OCI-M1 (cell line): Measurements from ENCODE around the gene FTCD.
"Not testable (repeated sequence)": the region's sequence is repeated elsewhere in the genome, so short reads cannot be mapped to it uniquely, and the experiment has no call there.

ENCODE experiments used
- DNase-seq: peaks from one replicate; lab custom pipeline; 2025; lab: John Stamatoyannopoulos, UW

FTCD gene

DNA sequence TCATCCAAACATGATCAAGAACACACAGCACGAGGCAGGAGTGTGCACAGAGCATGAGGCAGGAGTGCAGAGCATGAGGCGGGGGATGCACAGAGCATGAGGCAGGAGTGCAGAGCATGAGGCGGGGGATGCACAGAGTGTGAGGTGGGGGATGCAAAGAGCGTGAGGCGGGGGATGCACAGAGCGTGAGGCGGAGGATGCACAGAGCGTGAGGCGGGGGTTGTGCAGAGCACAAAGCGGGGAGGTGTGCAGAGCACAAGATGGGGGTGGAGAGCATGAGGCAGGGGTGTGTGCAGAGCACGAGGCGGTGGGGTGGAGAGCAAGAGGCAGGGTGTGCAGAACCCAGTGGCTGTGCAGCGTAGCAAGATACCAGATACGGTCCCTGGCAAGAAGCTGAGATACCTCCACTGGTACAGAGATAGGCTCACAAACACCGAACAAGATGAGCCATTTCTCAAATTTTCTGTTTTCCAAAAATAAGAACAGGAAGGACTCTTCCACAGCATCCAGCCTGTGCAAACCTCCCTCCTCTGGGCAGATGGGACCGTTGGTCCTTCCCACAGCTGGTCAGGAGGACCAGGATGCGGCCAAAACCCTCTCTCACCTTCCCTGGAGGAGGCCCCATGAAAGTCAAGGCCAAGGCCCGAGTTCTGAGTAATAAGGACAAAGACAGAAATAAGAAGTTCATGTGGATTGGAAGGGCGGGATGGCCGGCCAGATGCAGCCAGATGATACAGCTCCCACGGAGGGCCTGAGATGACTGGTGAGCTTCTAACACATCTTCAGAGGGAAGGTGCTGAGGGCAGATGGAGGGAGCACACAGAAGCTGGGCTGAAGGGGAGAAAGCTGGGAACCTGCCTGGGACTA lies 16.9 kb upstream of the FTCD start:
- no peak for DNase-seq

DNA sequence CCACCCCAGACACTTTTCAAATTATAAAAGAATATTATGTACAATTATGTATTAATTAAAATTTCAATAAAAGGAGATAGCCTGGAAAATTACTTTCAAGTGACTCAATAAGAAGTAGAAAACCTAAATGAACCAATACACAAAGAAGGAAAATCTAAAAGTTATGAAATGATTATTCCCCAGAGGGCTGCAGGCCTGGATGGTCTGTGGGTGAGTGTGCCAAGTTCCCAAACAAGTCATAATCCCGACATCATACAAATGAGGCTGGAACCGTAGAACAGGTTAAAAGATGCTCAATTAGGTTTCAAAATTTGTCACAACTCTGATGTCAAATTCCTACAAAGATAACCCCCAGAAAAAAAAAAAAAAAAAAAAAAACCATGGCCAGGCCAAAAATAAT lies 16.2 kb upstream of the FTCD start:
- DNase-seq: no peak

DNA sequence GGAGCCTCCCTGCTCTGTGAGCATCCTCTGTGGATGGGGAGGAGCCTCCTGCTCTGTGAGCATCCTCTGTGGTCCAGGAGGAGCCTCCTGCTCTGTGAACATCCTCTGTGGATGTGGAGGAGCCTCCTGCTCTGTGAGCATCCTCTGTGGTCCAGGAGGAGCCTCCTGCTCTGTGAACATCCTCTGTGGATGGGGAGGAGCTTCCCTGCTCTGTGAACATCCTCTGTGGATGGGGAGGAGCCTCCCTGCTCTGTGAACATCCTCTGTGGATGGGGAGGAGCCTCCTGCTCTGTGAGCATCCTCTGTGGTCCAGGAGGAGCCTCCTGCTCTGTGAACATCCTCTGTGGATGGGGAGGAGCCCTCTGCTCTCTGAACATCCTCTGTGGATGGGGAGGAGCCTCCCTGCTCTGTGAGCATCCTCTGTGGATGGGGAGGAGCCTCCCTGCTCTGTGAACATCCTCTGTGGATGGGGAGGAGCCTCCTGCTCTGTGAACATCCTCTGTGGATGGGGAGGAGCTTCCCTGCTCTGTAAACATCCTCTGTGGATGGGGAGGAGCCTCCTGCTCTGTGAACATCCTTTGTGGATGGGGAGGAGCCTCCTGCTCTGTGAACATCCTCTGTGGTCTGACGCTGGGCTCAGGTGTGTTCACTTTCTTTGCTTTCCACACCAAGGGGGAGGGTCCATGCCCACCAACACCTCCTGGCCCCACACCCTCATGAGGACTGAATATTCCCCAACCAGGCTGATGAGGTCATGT lies 15.2 kb upstream of the FTCD start:
- not testable (repeated sequence) for DNase-seq

DNA sequence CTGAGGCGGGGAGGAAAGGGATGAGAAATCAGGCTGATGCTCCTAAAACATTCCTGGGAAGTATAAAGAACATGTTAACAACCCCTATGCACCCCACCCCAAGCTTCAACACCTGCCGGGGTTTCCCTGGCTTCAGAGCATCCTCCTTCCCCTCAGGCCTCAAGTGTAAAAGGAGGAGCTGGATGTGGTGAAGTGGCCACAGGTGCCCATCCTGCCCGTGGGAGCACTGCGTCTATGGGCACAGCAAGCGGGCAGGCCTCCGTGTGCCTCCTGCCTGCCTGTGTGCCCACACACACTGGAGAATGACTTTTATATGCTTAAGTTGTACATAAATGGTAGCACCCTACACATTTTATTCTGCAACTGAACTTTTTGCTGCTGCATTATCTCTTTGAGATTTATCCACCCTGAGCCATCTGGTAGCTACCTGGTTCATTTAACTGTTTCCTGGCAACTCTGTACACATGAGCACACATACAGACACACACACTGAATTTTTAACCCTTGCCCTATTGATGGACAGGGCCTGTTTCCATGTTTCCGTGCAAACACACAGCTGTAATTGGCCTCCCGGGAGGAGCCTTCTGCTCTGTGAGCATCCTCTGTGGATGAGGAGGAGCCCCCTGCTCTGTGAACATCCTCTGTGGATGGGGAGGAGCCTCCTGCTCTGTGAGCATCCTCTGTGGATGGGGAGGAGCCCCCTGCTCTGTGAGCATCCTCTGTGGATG lies 13.4 kb upstream of the FTCD start:
- DNase-seq: no peak

DNA sequence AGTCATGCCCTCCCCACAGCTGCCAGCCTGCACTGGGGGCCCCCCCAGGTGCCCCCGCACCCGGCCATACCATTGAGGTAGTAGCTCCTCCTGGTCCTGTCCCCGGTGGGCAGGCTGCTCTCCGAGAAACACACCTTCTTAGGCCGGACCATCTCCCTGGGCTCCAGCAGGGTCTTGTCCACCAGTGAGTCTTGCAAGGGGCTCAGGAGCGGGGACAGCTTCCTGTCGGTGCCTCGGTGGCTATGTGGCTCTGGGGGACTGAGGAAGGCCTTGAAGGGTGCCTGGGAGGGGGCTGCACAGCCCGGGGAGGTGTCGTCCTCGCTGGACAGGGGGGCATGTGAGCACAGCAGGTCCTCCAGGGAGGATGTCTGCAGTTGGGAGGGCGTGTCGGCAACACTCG lies 12.9 kb upstream of the FTCD start:
- DNase-seq: no peak

DNA sequence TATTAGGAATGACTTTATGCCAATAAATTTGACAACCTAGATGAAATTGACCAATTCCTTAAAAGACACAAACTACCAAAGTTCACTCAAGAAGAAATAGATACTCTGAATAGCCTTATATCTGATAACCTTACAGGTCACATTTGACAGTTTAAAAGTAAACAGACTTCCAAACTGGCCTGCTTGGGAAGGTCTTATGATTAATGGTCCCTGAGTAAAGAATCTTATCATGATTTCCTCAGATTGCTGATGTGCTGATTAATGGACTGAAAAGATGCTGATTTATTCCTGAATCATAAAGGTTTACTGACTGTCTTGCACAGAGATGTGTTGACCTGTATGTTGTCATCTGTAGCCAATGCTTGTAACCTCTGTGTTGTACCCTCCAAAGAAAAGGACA lies 9.7 kb upstream of the FTCD start:
- DNase-seq: no peak

DNA sequence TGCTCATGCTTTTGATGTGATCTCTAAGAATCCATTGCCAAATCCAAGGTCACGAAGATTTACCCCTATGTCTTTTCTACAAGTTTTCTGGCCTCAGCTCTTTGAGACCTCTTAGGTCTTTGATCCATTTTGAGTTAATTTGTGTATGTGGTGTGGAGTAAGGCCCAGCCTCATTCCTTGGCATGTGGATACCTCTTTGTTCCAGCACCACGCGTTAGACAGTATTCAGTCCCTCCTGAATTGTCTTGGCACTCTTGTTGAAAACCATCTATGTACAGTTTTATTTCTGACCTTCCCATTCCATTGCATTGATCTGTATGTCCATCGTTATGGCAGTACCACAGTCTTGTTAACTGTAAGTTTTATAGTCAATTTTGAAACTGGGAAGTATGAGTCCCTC lies 8.0 kb upstream of the FTCD start:
- DNase-seq: no peak

DNA sequence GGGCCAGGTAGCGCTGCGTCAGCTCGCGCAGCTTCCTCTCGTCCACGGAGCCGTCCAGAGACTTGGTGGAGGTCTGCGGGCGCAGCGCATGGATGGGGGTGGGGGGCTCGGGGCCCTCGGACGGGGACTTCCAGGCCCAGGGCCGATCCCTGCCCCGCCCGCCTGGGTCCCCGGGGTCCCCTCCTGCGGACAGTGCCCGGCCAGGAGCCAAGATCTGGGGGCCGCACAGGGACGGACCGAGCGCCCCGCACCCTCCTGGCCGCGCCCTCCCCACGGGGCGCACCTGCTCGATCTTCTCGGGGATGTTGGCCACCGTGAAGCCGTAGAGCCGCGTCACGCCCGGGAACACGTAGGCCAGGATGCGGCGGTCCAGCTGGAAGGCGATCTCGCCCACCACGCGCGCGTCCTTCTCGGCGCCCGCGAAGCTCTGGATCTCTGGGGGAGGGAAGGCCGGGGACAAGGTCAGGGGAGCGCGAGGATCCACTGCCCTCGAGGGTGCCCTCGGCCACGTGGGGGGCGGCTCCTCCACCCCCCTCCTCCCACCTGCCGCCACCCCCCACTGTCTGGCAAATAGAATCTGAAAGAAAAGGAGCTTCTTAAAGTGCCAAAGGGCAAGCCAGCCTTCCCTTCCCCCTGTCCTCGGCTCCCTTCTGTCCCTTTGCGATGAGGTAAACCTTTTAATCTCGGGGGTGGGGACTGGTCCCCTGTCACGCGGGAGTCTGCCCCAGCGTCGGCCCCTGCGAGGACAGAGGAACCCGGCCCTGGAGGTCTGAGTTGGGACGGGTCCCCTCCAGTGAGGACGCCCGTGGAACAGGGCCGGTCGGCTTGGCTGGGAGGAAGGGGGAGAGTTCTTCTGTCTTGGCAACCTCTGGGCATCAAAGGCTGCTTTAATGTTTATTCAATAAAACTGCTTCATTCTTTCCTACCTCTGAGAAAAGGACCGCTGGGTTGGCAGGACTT lies 6.5 kb upstream of the FTCD start:
- DNase-seq: no peak

DNA sequence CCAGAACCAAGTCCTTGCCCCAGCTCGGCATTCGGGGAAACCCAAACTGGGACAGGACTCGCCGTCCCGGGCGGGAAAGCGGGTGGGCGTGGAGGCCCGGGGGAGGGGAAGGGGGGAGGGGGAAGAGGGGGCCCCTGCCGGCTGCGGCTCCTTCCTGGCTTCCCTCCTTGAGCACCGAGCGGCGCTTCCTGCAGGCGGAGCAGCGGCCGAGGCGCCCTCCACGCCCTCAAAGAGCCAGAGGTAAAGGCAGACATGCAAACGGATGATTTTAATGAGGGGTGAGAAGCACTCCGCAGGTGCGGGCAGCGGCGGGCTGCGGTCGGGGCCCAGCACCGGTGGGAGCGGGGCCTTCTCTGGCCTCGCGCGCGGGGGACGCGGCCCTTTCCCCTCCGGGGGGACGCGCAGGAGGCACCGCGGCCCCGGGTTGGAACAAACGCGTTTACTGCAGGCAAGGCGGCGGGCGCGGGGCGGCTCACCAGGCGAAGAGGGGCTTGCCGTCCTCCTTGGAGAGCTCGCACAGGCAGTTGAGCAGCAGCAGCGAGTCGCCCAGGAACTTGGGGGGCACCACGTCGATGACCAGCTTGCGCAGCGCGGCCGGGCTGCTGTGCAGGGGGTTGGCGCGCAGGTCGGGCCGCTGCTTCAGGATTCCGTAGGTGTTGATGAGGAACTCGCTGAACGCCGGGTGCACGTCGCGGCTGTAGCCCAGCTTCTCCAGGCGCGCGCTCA lies 5.7 kb upstream of the FTCD start:
- DNase-seq: no peak

DNA sequence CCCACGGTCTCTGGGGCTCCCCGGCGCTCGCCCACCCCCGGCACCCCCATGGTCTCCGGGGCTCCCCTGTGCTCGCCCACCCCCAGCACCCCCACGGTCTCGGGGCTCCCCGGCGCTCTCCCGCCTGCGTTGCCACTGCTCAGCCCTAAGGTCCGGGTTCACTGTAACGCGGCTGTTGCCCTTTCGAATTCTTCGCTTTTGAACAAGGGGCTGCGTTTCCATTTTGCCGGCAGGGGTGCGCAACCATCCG lies 5.2 kb upstream of the FTCD start:
- no peak for DNase-seq

DNA sequence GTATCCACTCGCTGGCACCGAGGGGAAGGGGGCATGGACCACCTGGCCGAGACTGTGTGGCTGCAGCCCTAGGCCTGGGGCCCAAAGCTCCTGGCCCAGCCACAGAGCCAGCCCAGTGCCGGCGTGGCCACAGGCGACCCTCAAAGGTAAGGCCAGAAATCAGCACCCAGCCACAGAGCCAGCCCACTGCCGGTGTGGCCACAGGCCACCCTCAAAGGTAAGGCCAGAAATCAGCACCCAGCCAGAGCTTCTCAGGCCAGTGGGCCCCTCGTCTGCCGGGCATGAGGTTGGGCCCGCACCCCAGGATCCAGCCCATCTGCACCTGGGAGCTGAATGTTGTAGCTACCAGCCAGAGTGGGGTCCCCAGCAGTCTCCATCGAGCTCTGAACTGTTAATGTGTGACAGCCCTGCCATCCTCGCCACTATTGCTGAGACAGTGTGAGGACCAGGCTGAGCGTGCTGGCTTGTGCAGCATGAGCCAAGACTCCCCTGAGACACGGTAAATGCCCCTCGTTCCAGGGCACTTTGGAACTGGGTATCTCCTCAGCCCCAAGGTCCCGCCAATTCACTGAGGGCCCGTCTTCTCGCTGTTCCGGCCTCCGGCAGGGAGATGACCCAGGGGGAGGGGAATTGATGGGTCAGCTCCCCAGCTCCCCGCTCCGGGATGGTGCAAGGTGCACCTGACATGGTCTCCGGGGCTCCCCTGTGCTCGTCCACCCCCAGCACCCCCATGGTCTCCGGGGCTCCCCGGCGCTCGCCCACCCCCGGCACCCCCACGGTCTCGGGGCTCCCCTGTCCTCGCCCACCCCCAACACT lies 4.7 kb upstream of the FTCD start:
- no peak for DNase-seq

DNA sequence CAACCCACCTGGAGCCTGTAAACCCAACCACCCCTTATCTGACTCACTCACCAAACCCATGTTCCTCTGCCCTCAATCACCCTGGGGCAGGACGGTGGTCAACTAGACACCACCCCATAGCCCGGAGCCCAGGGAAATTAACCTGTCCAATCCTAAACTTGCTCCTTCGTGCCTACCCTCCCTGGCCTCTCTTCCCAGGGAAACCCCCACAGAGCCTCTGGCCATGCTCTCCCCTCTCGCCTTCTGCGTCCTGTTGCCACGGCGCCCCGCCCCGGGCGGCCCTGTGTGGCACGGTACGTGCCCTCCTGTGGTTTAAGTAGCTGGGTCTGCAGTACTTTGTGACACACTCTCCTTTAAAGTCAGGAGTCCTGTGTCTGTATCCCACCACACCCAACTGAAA lies 4.0 kb upstream of the FTCD start:
- no peak for DNase-seq

DNA sequence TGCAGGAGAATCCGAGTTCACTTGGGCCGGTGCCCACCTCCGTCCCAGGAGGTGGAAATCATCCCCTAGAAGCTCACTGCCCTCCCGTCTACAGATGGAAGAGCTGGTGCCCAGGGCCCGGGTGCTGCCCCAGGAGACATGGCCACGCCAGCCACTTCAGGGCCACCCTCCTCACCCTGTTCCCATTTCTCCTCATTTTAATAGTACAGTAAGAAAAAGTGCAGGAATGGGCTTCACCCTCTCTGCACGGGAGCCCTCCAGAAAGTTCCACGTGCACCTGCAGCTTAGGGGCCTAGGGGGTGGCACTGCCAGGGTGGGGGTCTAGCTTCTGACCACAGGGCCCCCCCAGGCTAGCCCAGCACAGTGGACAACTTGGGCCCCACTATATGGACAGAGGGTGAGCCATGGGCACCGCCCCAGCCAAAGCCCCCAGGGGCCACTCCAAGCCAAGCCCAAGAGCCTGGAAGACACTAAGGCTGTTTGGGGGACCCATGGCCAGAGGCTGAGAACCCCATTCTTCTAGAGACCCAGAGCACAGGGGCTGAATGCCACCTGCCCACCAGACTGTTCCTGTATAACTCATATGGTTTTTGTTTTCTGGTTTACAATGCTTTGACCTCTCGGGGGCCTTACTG lies 3.4 kb upstream of the FTCD start:
- DNase-seq: no peak

DNA sequence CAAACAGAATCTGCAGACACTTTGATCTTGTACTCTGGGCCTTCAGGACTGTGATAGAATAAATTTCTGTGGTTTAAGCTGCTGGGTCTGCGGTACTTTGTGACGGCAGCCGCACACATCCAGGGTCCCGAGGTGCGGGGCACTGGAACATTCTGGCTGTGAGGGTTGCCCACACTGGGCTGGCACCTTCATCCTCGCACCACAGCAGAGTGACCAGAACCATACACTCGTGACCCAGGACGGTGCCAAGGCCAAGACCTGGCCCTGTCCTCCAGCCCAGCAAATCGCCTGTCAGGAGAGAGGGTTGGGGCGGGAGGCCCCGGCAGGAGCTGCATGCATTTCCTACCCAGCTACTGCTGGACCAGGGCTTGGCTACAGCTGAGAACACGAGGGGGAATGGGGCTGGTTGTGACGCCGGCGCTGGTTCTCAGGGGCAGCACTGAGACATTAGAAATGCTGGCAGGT lies 2.6 kb upstream of the FTCD start:
- DNase-seq: no peak

DNA sequence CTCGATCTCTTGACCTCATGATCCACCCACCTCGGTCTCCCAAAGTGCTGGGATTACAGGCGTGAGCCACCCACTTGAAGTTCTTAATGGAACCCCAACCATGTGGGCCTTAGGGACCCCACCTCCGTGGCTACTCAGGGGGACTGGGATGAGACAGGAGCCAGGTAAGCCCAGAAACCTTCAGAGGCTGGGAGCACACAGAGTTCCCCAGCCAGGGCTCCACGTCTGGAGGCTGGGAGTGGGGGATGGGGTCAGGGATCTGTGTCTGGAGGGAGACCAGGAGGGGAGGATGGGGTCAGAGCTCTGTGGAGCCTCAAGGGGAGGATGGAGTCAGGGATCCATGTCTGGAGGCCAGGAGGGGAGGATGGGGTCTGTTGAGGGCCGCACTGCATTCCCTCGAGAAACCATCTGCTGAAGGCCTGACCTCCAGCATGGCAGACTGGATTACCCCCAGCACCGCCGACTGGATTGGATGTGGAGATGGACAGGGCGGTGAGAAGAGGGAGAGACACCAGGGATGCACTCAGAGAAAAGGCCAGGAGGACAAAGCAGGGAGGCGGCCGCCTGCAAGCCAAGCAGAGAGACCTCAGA lies 2.1 kb upstream of the FTCD start:
- no peak for DNase-seq

DNA sequence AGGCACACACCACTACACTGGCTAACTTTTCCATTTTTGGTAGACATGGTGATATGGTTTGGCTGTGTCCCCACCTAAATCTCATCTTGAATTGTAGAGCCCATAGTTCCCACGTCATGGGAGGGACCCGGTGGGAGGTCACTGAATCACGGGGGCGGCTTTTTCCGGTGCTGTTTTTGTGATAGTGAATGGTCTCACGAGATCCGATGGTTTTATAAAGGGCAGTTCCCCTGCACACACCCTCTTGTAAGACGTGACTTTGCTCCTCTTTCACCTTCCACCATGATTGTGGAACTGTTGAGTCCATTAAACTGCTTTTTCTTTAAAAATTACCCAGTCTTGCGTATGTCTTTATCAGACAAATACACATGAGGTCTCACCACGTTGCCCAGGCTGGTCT lies 1.3 kb upstream of the FTCD start:
- DNase-seq: no peak

DNA sequence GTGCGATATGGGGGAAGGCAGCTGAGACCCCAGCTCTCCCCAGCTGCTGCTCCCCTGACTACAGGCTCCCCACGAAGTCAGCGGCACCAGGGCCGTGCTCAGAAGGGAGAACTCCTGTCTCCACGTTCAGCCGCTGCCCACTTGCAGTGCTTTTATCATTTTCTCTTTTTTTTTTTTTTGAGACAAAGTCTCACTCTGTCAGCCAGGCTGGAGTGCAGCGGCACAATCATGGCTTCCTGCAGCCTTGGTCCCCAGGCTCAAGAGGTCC lies 933 bp upstream of the FTCD start:
- DNase-seq: no peak

DNA sequence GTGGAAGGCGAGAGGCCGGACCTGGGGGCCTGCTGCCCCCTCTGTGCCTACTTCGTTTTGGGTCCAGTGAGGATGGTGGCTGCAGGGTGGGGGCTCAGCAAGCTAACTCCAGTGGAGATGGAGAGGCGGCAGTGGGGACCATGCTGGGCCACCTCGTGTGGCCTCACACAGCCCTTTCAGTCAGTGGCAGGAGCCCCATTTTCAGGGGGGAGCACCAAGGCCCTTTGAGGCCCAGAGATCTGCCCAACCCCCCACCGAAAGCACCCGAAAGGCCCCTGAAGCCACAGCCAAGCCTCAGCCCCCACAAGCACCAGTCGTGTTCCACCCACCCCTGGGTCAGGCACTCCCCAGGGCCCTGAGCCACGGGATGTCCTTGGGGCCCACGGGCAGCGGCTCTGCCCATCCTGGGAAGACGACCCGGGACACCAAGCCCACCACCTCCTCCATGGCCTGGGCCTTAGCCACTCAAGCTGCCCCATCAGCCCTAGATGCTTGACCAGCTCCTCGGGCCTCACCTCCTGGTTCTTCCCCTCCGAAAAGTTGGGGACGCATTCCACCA lies 345 bp downstream of the FTCD start:
- no peak for DNase-seq

DNA sequence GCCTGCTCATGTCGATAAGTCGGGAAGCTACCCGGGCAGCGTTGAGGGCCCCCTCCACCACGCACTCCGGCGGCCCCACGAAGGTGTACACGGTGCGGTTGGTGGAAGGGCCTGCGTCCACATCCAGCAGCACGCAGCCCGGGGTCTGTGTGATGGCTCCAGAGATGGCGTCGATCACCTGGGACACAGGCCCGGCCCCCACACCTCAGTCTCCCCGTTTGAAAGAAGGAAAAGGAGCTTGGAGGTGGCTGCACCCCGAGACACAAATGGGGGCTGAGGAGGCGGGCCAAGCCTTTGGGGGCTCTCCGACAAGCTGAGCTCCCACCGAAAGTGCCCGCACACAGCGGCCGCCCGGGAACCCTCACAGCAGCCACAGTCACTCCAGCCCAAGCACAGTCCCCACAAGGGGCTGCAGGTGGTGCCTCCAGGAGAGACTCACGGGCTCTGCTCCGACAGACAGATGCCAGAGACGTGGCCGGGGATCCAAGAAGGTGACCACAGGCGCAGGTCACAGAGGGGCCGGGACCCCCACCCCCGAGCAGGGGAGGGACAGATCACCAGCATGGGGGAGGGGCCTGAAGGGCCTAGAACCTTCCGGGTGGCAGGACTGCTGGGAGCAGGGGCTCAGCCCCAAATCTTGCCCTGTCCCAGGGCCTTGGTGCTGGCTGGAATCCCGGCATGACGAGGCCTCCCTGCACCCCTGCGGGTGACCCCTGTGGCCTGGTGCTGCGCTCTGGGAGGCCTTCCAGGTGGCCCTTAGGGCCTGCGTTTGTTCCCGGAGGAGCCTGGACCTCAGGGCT lies 1.0 kb downstream of the FTCD start:
- no peak for DNase-seq
